HG03196 (cell line): ENCODE data around the gene PTPRE.

ENCODE experiments used
- ATAC-seq: cut with Tn5 transposase; IDR thresholded peaks from one replicate; pipeline ENCODE4 v1.9.1; 2021; ENCODE audit not compliant: unreplicated experiment

PTPRE gene

DNA sequence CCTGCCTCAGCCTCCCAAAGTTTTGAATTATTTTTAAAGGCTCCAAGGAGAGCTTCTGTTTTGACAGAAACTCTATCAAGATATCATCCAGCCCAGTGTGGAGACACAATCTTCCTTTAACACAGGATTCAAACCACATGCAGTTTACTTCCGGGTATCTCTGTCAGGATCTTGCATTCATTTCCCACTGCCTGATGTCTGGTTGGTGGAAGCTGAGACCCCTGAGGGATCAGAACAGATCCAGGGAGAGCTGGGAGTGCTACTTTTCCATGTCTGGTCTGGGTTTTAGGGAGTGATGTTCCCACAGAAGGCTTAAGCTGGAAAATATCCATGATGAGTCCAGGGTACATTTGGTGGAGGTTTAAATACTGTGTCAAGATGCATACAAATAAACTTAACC, 16.7 kb downstream of the PTPRE start:
- no peak for ATAC-seq

DNA sequence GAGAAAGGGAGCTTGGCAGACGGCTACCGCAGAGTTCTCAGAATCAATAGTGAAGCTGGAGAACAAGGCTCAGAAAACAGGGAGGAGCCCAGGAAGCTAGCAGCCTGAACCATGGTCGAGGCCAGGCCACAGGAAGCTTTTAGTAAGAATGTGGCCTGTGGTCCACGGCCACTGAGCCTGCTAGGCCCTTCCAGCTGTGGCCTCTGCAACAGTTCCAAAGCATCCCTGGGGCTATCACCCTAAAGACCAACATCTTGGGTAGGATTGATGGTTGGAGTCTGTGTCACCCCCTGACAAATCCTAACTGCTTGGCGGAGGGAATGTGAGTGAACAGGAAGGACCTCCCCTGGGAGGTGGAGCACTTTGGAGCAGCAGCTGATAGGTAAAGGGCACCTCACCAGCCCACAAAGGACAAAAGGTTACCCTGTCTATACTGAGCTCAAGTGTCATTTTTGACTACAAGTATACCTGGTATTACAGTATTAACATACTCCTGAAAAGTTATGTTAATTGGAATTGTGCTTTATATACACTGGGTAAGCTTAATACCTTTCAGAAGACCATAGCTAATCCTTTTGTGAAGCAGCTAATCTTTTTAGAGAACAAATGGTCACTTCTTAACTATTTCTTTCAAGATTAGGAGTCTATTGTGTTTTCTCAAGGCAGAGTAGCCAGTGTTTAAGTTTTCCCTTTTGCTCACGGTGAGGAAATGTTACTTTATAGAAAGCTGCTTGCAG, 18.7 kb downstream of the PTPRE start:
- ATAC-seq = no peak

DNA sequence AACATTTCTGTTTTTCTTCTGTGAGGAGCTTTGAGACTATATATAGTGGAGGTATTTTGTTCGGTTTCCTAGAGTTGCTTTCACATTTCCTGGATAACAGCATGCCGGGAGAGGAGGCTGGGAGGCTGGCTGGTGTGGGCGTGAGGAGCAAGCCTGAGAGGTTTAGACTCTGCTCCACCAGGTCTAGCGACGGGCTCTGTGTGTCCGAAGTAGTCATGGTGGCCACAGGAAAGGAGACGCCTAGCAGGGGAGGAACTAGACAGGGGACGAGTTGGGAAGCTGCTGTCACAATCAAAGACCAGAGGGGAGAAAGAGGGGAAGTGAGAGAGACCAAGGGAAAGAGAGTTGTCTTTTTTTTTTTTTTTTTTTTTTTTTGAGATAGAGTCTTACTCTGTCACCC, 19.6 kb downstream of the PTPRE start:
- ATAC-seq = no peak

DNA sequence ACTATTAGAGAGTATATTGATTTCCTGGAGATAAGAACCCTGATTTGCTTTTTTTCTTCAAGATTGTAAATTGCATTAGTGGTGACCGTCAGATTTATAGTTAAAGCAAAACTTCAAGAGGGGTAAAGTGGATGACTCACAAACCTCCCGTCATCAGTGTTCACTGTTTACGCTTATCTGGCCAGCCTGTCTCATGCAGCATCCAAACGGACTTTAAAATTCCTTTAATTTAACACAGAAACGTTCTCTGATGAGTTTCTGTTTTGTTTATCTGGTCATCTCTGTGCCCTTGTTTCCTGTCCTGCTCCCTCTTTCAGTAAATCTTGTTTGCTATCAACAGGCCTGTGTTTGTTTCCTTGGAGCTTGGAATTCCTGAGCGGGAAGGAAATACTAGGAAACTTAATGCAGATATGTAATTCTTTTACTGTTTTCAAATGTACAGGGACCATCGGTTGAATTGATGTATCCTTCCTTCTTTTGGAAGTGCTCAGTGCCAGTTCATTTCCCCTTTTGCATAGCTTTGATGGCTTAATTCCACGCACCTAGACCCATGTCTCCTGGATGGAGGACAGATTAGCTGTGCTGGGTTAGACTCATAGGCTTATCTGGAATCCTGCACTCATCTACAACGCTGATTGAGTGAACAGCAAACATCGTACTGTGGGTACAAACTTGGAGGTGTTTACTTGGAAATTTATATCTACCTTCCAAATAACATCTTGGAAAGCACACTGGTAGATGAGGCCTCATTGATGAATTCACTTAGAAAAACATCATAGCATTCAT, 21.3 kb downstream of the PTPRE start:
- ATAC-seq = no peak

DNA sequence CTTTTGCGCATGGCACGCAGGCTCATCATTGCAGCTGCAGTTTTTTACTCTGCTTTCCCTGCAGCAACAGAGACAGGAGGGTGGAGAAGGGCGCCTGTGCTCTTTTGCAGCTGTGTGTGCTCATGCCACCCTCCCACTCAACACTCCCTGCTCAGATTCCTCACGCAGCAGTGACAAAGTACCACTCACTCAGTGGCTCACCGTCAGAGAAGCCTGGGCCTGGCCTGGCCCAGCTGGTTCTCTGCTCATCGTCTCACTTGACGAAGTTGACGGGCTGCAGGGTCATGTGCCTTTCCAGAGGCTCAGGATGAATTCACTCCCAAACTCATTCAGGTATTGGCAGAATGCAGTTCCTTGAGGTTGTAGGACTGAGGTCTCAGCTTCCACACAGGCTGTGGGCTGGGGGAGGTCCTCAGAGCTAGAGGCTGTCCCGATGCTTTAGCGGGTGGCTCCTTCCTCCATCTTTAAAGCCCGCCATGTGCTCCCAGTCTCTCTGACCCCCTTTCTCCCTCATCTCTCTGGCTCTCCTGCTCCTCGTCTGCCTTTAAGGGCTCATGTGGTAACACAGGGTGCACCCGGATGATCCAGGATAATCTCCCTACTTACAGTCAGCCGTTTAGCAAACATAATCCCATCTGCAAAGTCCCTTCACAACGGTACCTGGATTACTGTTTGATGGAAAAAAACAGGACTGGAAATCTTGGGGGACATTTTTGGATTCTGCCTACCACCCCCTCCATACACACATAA, 25.8 kb downstream of the PTPRE start:
- no peak for ATAC-seq

DNA sequence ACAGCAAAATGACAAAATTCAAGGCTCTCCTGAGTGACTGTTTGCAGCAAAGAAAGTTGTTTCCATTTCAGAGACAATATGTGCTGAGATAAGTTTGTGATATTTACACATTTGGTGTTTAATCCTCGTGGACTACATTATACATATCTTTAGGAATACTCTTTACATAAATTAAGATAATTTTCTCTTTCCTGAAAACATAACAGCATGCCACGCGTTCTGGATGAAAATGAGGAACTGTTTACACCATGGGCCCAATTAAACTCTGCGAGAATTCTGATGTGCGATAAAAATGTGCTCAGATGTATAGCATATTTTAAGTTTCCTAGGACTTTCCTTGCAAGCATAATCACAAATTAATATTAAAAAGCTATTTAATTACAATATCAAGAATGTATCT, 26.4 kb downstream of the PTPRE start:
- ATAC-seq = no peak

DNA sequence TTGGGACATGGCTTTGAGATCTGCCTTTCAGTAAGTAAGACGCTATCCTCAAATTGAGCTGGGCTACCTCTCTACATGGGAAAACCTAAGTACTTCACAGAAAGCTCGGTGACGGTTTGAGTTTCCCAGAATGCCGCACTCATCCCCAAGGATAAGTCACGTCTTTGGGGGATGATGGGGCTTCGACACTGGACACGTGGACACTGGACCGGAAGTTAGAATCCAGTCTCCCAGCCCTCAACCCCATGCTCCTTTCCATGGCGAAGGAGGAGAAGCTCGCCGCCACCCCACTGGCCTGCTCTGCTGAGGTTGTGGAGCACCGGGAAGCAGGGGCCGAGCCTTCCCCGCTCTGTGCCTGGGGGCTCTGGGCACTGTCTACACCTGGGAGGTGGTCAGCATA, 27.5 kb downstream of the PTPRE start:
- ATAC-seq = no peak

DNA sequence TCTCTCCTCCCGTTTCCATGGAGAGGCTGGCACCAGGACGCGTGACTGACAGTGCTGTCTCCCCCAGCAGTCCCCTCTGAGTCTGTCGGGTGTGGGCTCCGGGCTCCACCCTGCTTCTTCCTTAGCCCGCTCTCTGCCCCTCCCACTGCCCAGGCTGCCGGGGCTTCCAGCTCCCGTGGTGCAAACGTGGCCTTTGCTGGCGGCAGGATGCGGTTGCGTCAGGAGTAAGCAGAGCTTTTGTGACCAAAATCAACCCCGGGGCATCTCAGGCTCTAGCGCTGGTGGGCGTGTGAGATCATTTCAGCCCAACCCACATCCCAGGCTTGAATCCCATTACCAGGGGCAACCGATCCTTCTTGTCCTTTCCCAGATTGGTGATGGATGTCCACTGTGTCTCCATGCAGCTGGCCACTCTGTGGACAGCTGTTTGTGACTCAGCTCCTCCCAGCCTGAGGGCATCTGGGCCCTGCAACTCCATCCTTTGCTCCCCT, 28.2 kb downstream of the PTPRE start:
- no peak for ATAC-seq

DNA sequence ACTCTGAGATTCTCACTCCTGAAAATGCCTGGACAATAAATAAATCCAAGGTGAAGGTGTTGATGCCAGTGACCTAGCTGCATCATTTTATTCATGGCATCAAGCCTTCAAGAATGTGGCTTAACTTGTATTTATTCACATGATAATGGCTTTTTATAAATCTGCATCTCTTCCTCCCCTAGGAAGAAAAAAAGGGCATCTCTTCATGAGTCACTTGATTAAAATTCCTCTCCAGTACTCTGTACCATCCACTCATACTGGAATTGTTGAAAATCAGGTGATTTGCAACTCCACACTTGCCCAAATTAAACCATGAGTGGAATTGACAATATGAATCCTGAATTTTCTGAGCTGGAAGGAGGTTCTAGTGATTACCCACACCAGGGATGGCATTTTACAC, 30.2 kb downstream of the PTPRE start:
- ATAC-seq = no peak

DNA sequence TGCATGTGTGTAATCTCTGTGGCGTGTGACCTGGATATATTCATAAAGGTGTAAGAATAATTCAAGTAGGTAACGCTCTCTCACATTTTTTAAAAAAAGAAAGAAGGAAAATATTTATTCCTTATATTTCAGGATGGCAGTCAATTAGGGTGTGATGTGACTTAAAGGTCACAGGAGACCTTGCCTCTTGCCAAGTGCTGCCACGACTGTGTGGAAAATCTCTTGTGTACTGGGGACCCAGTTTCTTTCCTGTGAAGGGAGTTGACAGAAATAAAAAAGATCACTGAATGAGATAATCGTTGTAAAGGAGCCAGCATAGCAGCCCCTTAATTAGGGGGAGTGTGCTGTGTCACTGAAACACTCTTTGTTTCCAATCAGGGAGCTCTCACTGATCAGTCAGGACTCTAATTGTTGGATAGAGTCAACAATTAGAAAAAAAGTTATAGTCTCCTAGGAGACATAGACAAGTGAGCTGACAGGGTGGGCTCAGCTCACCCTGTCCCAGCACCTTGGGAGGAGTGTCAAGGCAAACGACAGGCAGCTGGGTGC, 31.1 kb downstream of the PTPRE start:
- ATAC-seq = no peak

DNA sequence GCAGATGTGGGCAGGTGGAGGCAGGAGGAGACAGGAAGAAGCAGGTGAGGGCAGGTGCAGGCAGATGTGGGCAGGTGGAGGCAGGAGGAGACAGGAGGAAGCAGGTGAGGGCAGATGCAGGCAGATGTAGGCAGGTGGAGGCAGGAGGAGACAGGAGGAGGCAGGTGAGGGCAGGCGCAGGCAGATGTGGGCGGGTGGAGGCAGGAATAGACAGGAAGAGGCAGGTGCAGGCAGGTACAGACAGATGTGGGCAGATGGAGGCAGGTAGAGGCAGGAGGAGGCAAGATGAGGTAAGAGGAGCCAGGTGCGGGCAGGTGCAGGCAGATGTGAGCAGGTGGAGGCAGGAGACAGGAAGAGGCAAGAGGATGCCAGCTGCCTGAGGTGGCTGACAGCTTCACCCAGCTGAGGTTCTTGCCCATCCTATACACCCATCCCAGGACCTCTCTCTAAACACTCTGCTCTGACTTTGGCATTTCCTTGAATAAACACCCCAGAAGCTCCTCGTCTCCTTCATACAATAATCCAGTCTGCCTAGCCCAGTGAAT, 33.0 kb downstream of the PTPRE start:
- ATAC-seq = no peak

DNA sequence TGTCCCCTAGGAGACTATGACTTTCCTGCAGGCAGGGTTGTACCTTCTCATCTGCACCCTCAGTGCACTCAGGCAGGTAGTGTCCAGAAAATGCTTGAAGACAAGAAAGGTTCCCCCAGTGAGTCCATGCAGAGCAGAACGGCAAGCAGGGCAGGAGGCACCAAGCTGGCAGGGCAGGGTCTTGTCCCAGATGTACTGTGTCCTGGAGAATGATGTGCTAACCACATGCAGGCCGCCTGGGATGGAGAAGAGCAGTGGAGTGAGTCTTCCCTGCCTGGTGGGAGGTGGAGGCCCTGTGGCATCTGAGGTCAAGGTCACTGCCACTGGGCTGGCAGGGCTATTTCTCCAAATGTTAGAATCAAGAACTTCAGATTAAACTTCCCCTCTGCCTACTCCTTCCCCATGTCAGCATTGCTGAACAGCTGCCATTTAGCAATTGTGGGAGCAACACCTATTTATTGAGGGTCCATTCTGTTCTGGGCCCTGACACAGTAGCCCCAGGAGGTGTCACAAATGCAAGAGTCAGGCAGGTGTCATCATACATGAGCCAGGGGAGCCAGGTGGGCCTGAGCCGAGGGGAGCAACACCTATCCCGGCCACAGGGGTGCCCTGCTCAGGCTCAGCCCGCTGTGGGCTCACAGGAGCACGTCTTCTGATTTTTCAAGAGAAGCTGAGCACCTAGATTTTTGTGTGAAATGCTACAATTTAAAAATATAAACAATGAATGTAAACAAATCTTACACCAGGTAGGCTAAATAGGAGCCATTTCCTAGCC, 34.1 kb downstream of the PTPRE start:
- ATAC-seq = no peak

DNA sequence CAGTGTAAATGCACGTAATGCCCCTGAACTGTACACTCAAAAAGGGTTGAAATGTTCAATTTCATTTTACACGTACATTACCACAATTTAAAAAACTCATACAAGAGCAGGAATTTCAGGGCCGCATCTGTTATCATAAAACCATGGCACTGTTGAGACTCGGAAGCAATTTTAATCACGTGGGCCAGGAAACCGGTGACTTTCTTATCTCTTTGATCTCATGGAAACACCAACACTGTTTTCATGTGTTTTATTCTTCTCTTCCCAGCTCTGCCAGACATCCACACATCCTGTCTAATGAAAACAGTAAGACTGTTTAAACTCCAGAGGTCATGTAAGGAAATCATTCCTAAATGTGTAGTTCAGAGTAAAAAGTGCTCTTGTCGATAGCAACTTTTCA, 35.9 kb downstream of the PTPRE start:
- ATAC-seq = no peak

DNA sequence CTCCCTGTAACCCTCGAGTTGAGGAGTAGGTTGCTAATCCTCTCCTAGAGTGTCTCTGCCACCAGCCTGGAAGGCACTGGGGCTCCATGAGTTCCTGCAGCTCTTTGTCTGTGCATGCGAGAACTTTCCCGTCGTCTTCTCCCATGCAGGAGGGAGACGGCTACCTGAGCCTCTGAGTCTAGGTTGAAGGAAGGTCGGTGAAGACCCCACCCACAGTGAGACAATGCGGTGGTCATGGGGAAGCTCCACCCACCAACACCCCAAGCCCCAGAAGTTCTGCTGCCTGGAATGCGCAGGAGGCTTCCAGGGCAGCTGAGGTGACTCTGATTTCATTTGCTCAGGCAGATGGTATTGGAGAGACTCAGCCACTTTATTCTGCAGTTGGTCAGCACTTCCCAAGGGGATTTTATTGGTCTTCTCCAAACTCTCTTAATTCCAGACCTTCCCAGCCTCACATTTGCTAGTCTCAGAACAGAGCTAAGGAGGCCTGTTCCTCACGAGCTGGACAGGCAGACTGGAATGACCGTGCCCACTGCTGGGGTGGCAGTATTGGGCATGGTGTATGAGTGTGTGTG, 36.5 kb downstream of the PTPRE start:
- no peak for ATAC-seq

DNA sequence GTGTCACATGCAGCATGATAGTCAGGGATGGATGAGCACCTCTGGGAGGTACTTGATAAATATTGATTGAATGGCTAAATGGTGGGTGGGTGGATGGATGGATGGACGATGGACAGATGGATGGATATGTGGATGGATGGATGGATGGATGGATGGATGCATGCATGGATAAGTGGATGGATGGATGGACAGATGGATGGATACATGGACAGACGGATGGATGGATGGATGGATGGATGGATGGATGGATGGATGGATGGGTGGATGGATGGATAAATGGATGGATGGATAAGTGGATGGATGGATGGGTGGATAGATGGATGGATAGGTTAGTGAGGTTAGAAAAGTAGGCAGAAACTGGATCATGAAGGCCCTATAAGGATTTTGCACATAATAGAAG, 37.4 kb downstream of the PTPRE start:
- no peak for ATAC-seq

DNA sequence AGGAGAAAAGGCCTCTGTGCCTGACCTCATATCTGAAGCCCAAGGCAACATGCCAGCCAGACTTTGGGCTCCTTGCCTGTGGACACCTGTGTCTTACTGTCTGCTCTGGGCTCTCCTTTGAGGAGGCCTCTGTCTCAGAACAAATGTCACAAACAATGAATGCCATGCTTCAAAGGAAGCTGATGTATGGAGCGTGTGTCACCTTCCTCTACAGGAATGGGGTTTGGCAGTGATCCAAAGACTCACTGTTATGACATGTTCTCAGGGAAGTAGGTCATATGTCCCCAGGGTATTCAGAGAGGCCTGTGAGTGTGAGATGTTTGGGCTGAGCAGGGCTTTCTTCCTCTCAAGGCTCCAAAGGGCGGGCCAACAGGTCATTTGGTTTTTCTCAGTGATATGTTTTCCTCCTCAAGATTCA, 38.4 kb downstream of the PTPRE start:
- no peak for ATAC-seq

DNA sequence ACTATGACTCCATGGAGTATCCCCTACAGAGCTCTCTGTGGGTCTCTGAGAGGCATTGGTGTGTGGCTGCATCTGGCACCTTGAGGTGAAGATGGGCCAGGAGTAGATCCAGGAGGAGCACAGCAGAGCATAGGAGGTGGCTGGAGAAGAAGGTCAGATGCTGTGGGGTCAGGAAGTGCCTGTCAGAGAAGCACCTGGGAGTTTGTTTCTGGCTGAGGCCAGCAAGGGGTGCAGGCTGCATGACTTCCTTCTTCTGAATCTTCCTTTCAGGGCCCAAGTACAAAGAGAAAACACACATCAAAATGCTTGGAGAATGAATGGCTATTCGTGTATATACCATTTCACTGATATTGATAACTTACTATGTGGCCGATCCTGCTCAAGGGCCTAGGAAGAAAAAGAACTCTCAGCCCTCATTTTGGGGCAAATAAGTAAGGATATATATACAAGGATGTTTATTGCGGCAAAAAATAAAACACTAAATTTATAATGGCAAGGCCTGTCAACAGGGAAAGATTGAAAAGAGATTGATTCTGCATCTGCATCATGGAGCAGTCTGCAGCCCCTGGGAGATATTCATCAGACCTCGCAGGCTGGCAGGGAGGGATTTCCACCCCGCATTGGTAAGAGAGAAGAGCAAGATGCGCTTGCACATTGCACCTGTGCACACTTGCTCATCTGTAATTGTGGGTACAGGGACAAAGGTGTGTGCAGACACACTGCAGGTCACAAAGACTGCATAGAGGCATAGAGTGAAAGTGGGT, 39.2 kb downstream of the PTPRE start:
- no peak for ATAC-seq

DNA sequence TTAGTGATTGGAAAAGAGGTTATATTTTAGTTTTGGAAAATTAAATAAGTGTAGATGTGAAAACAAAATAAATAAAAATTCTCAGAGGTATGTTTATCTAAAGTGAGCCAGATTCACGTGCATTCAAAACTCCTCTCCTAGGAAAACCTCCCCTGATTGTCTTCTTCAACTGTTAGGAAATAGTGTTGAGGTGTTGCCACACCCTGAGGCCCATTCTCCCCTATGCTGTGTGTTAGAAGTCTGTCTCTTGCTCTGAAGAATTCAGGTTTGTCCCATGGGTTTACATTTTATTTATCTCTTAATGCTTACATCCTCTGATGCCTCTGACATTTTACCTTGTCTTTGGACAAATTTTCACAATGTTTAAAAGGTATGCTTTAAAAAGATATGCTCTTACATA, 40.3 kb downstream of the PTPRE start:
- no peak for ATAC-seq

DNA sequence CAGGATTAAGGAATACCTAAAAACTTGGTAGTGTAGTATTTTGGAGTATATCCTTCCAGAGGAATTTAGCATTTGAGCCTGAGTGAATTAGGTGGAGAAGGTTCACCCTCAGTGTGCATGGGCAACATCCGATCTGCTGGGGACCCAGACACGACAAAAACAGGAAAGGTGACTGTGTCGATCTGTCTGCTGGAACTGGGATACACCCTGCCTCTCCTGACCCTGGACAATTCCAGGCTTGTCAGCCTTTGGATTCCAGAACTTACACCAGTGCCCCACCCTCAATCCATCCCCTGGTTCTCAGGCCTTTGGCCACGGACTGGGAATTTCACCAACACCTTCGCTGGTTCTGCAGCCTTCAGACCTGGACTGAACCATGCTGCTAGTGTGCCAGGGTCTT, 41.9 kb downstream of the PTPRE start:
- ATAC-seq = no peak
